K562 (cell line): ENCODE results near the gene PREX1. TPM values are rescaled to one million over a fixed set of nuclear protein-coding genes. Genes with fewer than 3 reads are reported as not detected.

Experiments
- ATAC-seq: fragments of 200-7000 bp; cut with Tn5 transposase; 3 replicates; pipeline ENCODE4 v1.9.1; 2020; ENCODE audit warnings: moderate library complexity
- BruUV-seq: library from RNA; stranded (reverse); fragments of 400-500 nt; replicated peaks from 2 replicates; lab custom pipeline; 2021; lab: Mats Ljungman, UMichigan
- CTCF ChIA-PET: fragments of 300-600 bp; formaldehyde crosslinking; extraction: SDS; loops from one replicate; lab custom pipeline; 2021; ENCODE audit warnings: low intra/inter-chr PET ratio; lab: Yijun Ruan, JAX
- POLR2A ChIA-PET: fragments of 300-600, 350-650 bp; sonication (Branson Sonifier 250); formaldehyde crosslinking; extraction: SDS; loops from one replicate; lab custom pipeline; 2021; ENCODE audit warnings: antibody characterized with exemption, inconsistent platforms; lab: Yijun Ruan, JAX
- DNase-seq, 4 experiments: peaks; one replicate each; pipeline versions ENCODE4 v3.0.0 to v3.0.0-alpha.2; 2011 to 2018; ENCODE audit warnings: low spot score in 3 of 4, mixed read lengths in 3 of 4; ENCODE audit errors: extremely low read depth in 1 of 4
- FAIRE-seq: peaks from 2 replicates; lab custom pipeline; 2011; peaks lifted over from hg19 to GRCh38; lab: Jason Lieb, UNC
- H2AFZ ChIP-seq: 2 replicates; pipeline ENCODE4 v1.6.0; 2011; ENCODE audit warnings: low read depth, low read length, control low read depth, inconsistent platforms
- H3K27ac ChIP-seq: fragments of 200-600 bp; 3 replicates; pipeline ENCODE4 v1.8.0; 2011; ENCODE audit warnings: low read depth, mild to moderate bottlenecking, control low read depth, inconsistent platforms, low read length, moderate library complexity, mixed read lengths; ENCODE audit errors: extremely low read depth
- H3K27me3 ChIP-seq, 2 experiments: fragments of 300-600 bp in 1 of 2; 2 replicates in 1 of 2; 3 replicates in 1 of 2; pipeline versions ENCODE4 v1.6.0 to v1.8.0; 2011; ENCODE audit warnings: inconsistent platforms in 2 of 2, low read length in 2 of 2, mild to moderate bottlenecking in 1 of 2, mixed read lengths in 1 of 2, moderate library complexity in 1 of 2; ENCODE audit not compliant: control insufficient read depth in 2 of 2, insufficient read depth in 2 of 2
- H3K36me3 ChIP-seq: fragments of 300-600 bp; 3 replicates; pipeline ENCODE4 v1.8.0; 2011; ENCODE audit warnings: mild to moderate bottlenecking, low read length, inconsistent platforms; ENCODE audit not compliant: control insufficient read depth, insufficient read depth
- H3K4me1 ChIP-seq, 2 experiments: fragments of 200-600 bp in 1 of 2; replicated peaks in 1 of 2; 2 replicates in 1 of 2; 3 replicates in 1 of 2; pipeline versions ENCODE4 v1.5.1 to v1.8.0; 2011; ENCODE audit warnings: inconsistent platforms in 2 of 2, low read length in 2 of 2, mild to moderate bottlenecking in 1 of 2, mixed read lengths in 1 of 2, moderate library complexity in 1 of 2; ENCODE audit not compliant: control insufficient read depth in 2 of 2, insufficient read depth in 2 of 2
- H3K4me2 ChIP-seq: 2 replicates; pipeline ENCODE4 v1.6.1; 2011; ENCODE audit warnings: low read length, control low read depth, inconsistent platforms, mixed read lengths; ENCODE audit not compliant: insufficient read depth
- H3K4me3 ChIP-seq: fragments of 200-600 bp; sonication (generic), shearing (Covaris generic); 2 replicates; pipeline ENCODE4 v1.5.1; 2016; ENCODE audit warnings: control low read depth, inconsistent platforms
- H3K79me2 ChIP-seq: fragments of 200-600 bp; 3 replicates; pipeline ENCODE4 v1.8.0; 2011; ENCODE audit warnings: low read length, inconsistent platforms; ENCODE audit not compliant: control insufficient read depth, insufficient read depth
- H3K9ac ChIP-seq, 2 experiments: 2 replicates each; pipeline versions ENCODE4 v1.6.0 to v1.6.1; 2011; ENCODE audit warnings: low read depth in 2 of 2, low read length in 2 of 2, control low read depth in 1 of 2, inconsistent platforms in 1 of 2, mild to moderate bottlenecking in 1 of 2, mixed read lengths in 1 of 2; ENCODE audit not compliant: insufficient read depth in 1 of 2
- H3K9me1 ChIP-seq: one replicate; pipeline ENCODE4 v1.6.0; 2011; ENCODE audit warnings: inconsistent platforms, mild to moderate bottlenecking, low read length, moderate library complexity; ENCODE audit not compliant: control insufficient read depth, insufficient read depth
- H3K9me3 ChIP-seq: replicated peaks from 2 replicates; pipeline ENCODE4 v1.5.1; 2011; ENCODE audit warnings: low read depth, low read length, inconsistent platforms; ENCODE audit not compliant: control insufficient read depth, insufficient read depth
- H4K20me1 ChIP-seq: replicated peaks from 2 replicates; pipeline ENCODE4 v1.6.1; 2011; ENCODE audit warnings: low read length, inconsistent platforms, mixed read lengths; ENCODE audit not compliant: control insufficient read depth, insufficient read depth
- ERF ChIP-seq: fragments of 450-650 bp; formaldehyde crosslinking; IDR thresholded peaks from 2 replicates; pipeline ENCODE4 v1.4.0; 2020; ENCODE audit warnings: mild to moderate bottlenecking, mixed read lengths
- ETV5 ChIP-seq: sonication (generic); formaldehyde crosslinking; IDR thresholded peaks from 2 replicates; pipeline ENCODE4 v1.4.0; 2020; ENCODE audit warnings: low read depth, mild to moderate bottlenecking, missing genetic modification reagents
- FOXM1 ChIP-seq, 2 experiments: fragments of 450-650 bp in 1 of 2; sonication (generic) in 1 of 2; formaldehyde crosslinking in 1 of 2; IDR thresholded peaks; 2 replicates each; pipeline versions ENCODE4 v1.6.1 to v1.9.0; 2017 to 2022; ENCODE audit warnings: low read depth in 2 of 2, mild to moderate bottlenecking in 2 of 2, missing genetic modification reagents in 1 of 2, moderate library complexity in 1 of 2
- PHB2 ChIP-seq: fragments of 450-650 bp; IDR thresholded peaks from 2 replicates; pipeline ENCODE4 v1.6.1; 2017; ENCODE audit warnings: low read depth
- PHF20 ChIP-seq: fragments of 450-650 bp; IDR thresholded peaks from 2 replicates; pipeline ENCODE4 v1.6.1; 2018; ENCODE audit not compliant: partially characterized antibody
- TCFL5 ChIP-seq: fragments of 250-450 bp; sonication (Bioruptor Pico); conservative IDR thresholded peaks from 2 replicates; pipeline ENCODE4 v1.6.1; 2021; ENCODE audit warnings: mild to moderate bottlenecking, moderate library complexity, matching md5 sums
- TGIF2 ChIP-seq: sonication (generic); formaldehyde crosslinking; IDR thresholded peaks from 2 replicates; pipeline ENCODE4 v1.8.1; 2022; ENCODE audit warnings: mild to moderate bottlenecking, missing genetic modification reagents, moderate library complexity
- TSHZ1 ChIP-seq: fragments of 250-450 bp; sonication (Bioruptor Pico); IDR thresholded peaks from 2 replicates; pipeline ENCODE4 v1.4.0; 2020; ENCODE audit warnings: mild to moderate bottlenecking, moderate library complexity
- ZNF699 ChIP-seq: fragments of 250-450 bp; sonication (Bioruptor Pico); IDR thresholded peaks from 2 replicates; pipeline ENCODE4 v1.8.0; 2021; ENCODE audit warnings: mild to moderate bottlenecking, moderate library complexity; ENCODE audit not compliant: insufficient replicate concordance
- ZNF75A ChIP-seq: fragments of 450-650 bp; formaldehyde crosslinking; IDR thresholded peaks from 2 replicates; pipeline ENCODE4 v1.4.0; 2020; ENCODE audit warnings: mild to moderate bottlenecking
- WGBS: fragments of 100-300 bp; shearing (Covaris generic); methylation state at CpG from one replicate; pipeline ENCODE4 v1.1.6; 2016; ENCODE audit warnings: low coverage, mixed read lengths; ENCODE audit not compliant: insufficient coverage; ENCODE audit errors: missing lambda C conversion rate; 5-methylcytosine and 5-hydroxymethylcytosine counted together
- in situ Hi-C: fragments of 300-500 bp; cut with MboI; formaldehyde crosslinking; loops from 4 replicates; pipeline ENCODE4 v1.15.0; 2018; ENCODE audit warnings: inconsistent platforms, mixed read lengths
- intact Hi-C: fragments of 100-400 bp; cut with micrococcal nuclease; formaldehyde crosslinking; loops from 2 replicates; pipeline ENCODE4 v1.14.2; 2022
- polyA plus RNA-seq, 8 experiments: library from polyadenylated mRNA; depleted of rRNA in 4 of 8; stranded (reverse) in 5 of 8; unstranded in 3 of 8; fragments of >200 nt; fragmentation: Nextera tagmentation in 2 of 8; fragmentation: Illumina TruSeq in 1 of 8; extraction: Ambion mirVana in 2 of 8; extraction: Trizol in 1 of 8; gene quantifications; 2 replicates each; pipeline versions ENCODE4 v1.2.1 to v1.2.3, GENCODE V29; 2011 to 2014; ENCODE audit warnings: inconsistent platforms in 1 of 8, missing spikeins in 1 of 8
- total RNA-seq, 7 experiments: library from RNA; depleted of rRNA in 6 of 7; stranded (reverse); fragments of >200 nt in 6 of 7; fragmentation: Illumina TruSeq in 2 of 7; extraction: Trizol in 2 of 7; gene quantifications; 2 replicates each; pipeline versions ENCODE4 v1.2.1 to v1.2.3, GENCODE V29; 2011 to 2021; ENCODE audit warnings: low replicate concordance in 1 of 7
- TF ChIP-seq, protein P1 (sequence below): sonication (generic); formaldehyde crosslinking; IDR thresholded peaks from 2 replicates; pipeline ENCODE4 v1.8.1; 2023; ENCODE audit warnings: mild to moderate bottlenecking, missing genetic modification reagents
- TF ChIP-seq, protein P2 (sequence below): fragments of 450-650 bp; formaldehyde crosslinking; IDR thresholded peaks from 2 replicates; pipeline ENCODE4 v1.4.0; 2020; ENCODE audit warnings: mild to moderate bottlenecking, moderate library complexity

Gene PREX1
- total and polyA plus RNA-seq, 9 of the 15 experiments (the other 6 are each of a cell fraction or from before 2014, with no cell fraction given) = 0.37 to 10.4 (median 4.8) TPM

- TF ChIP-seq, protein P1, sequence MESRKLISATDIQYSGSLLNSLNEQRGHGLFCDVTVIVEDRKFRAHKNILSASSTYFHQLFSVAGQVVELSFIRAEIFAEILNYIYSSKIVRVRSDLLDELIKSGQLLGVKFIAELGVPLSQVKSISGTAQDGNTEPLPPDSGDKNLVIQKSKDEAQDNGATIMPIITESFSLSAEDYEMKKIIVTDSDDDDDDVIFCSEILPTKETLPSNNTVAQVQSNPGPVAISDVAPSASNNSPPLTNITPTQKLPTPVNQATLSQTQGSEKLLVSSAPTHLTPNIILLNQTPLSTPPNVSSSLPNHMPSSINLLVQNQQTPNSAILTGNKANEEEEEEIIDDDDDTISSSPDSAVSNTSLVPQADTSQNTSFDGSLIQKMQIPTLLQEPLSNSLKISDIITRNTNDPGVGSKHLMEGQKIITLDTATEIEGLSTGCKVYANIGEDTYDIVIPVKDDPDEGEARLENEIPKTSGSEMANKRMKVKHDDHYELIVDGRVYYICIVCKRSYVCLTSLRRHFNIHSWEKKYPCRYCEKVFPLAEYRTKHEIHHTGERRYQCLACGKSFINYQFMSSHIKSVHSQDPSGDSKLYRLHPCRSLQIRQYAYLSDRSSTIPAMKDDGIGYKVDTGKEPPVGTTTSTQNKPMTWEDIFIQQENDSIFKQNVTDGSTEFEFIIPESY = peak; percentile 41; the same call in 1 of the 2 replicates
- TF ChIP-seq TCFL5 = no peak
Measured at GRCh38 chr20:48656661-48657211, 171.1 kb downstream of the PREX1 start (continued).

- intact Hi-C loops = loop anchor here (2.0 kb wide), 1 partner anchor 43 kb away; no protein-coding TSS in a partner anchor
- Histone ChIP-seq H3K27ac (no peak overlapping the region), H4K20me1 (peaks cover 10% of the 10 kb centered on the region; the same call in 1 of the 2 replicates), H3K9ac (no peak overlapping the region), H3K27me3 (no peaks in the 10 kb centered on the region), H2AFZ (no peak overlapping the region), H3K9me1 (no peaks in the 10 kb centered on the region), H3K36me3 (peaks cover under 1% of the 10 kb centered on the region; the same call in 1 of the 3 replicates), H3K79me2 (no peaks in the 10 kb centered on the region), H3K4me1 (peaks cover 0 to 14% of the 10 kb centered on the region in 2 experiments; a peak in 1 of 5 replicates), H3K4me2 (no peak overlapping the region), H3K4me3 (no peak overlapping the region), H3K9me3 (no peaks in the 10 kb centered on the region)
- WGBS = 45% methylated on average over 8 of the region's 8 CpGs
- in situ Hi-C loops = loop anchor here (5.0 kb wide), 1 partner anchor 251 kb away; no protein-coding TSS in a partner anchor
- ChIA-PET CTCF (interaction anchor here (0.8 to 4.6 kb wide), 2 partner anchors 249 kb away, joined by 3 to 111 read pairs; no protein-coding TSS in a partner anchor), POLR2A (interaction anchor here (0.6 to 1.1 kb wide), 4 partner anchors 12 to 317 kb away, joined by 3 to 4 read pairs (median 3); no protein-coding TSS in a partner anchor)
- ATAC-seq (no peak), DNase-seq (no peak), FAIRE-seq (no peak)
- no TSS peak for BruUV-seq
- TF ChIP-seq ETV5 (CRISPR knock-in tag) (no peak), FOXM1 (IDR thresholded peaks at IDR 0.05; ENCODE audit: low read depth) (no peak), FOXM1 (CRISPR knock-in tag; IDR thresholded peaks at IDR 0.05; ENCODE audit: low read depth) (no peak), ZNF699 (CRISPR knock-in tag) (no peak), PHB2 (no peak), PHF20 (no peak), ZNF75A (CRISPR knock-in tag) (no peak), TSHZ1 (CRISPR knock-in tag) (no peak), ERF (CRISPR knock-in tag) (no peak), TGIF2 (CRISPR knock-in tag) (no peak)
- TF ChIP-seq, protein P2, sequence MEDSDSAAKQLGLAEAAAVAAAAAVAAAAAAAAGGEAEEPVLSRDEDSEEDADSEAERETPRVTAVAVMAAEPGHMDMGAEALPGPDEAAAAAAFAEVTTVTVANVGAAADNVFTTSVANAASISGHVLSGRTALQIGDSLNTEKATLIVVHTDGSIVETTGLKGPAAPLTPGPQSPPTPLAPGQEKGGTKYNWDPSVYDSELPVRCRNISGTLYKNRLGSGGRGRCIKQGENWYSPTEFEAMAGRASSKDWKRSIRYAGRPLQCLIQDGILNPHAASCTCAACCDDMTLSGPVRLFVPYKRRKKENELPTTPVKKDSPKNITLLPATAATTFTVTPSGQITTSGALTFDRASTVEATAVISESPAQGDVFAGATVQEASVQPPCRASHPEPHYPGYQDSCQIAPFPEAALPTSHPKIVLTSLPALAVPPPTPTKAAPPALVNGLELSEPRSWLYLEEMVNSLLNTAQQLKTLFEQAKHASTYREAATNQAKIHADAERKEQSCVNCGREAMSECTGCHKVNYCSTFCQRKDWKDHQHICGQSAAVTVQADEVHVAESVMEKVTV = no peak
Measured at GRCh38 chr20:48656137-48656536, 171.7 kb downstream of the PREX1 start.
